NCI-H524 treated with DMSO at 0.1 percent for 48 hours (cell line): Measurements from ENCODE around the gene FHIT.
"Not testable (repeated sequence)": the region's sequence is repeated elsewhere in the genome, so short reads cannot be mapped to it uniquely, and the experiment has no call there.

Experiments used
- DNase-seq: peaks from one replicate; lab custom pipeline; 2025; lab: John Stamatoyannopoulos, UW

Gene FHIT

GRCh38 chr3:60989626-60990441 lies 261.4 kb downstream of the FHIT start:
- DNase-seq = no peak

- DNase-seq = not testable (repeated sequence)
These were observed 264.1 kb downstream of the FHIT start for GRCh38 chr3:60987191-60987590.

- no peak for DNase-seq
These were observed 264.7 kb downstream of the FHIT start for GRCh38 chr3:60986552-60986951.

GRCh38 chr3:60983906-60984305 lies 267.3 kb downstream of the FHIT start:
- no peak for DNase-seq

- no peak for DNase-seq
These were observed 270.9 kb downstream of the FHIT start for GRCh38 chr3:60980342-60980692.

GRCh38 chr3:60979461-60980341 lies 271.6 kb downstream of the FHIT start:
- no peak for DNase-seq

GRCh38 chr3:60973321-60973720 lies 277.9 kb downstream of the FHIT start:
- no peak for DNase-seq

- no peak for DNase-seq
These were observed 278.7 kb downstream of the FHIT start for GRCh38 chr3:60972599-60972998.

GRCh38 chr3:60970850-60971249 lies 280.4 kb downstream of the FHIT start:
- DNase-seq = no peak

GRCh38 chr3:60967141-60967540 lies 284.1 kb downstream of the FHIT start:
- no peak for DNase-seq

GRCh38 chr3:60957541-60957940 lies 293.7 kb downstream of the FHIT start:
- no peak for DNase-seq

GRCh38 chr3:60956729-60957128 lies 294.5 kb downstream of the FHIT start:
- DNase-seq = no peak

- DNase-seq = no peak
These were observed 296.2 kb downstream of the FHIT start for GRCh38 chr3:60955034-60955433.

GRCh38 chr3:60954048-60954447 lies 297.2 kb downstream of the FHIT start:
- DNase-seq = no peak

- no peak for DNase-seq
These were observed 297.9 kb downstream of the FHIT start for GRCh38 chr3:60953351-60953750.

GRCh38 chr3:60952055-60952454 lies 299.2 kb downstream of the FHIT start:
- no peak for DNase-seq

GRCh38 chr3:60949146-60949545 lies 302.1 kb downstream of the FHIT start:
- DNase-seq = no peak

- DNase-seq = no peak
These were observed 302.8 kb downstream of the FHIT start for GRCh38 chr3:60948488-60948887.

- DNase-seq = no peak
These were observed 315.5 kb downstream of the FHIT start for GRCh38 chr3:60935709-60936108.

- no peak for DNase-seq
These were observed 317.4 kb downstream of the FHIT start for GRCh38 chr3:60933824-60934223.

- no peak for DNase-seq
These were observed 318.6 kb downstream of the FHIT start for GRCh38 chr3:60932643-60933042.

- no peak for DNase-seq
These were observed 319.1 kb downstream of the FHIT start for GRCh38 chr3:60932170-60932569.

- no peak for DNase-seq
These were observed 319.8 kb downstream of the FHIT start for GRCh38 chr3:60931452-60931851.
